Middle frontal gyrus (tissue), 1 donor: ENCODE results near the gene EML2.
"Not testable (repeated sequence)": the region's sequence is repeated elsewhere in the genome, so short reads cannot be mapped to it uniquely, and the experiment has no call there.

ENCODE experiments used
- DNase-seq: peaks from one replicate; pipeline ENCODE4 v3.0.0-alpha.2; 2015; ENCODE audit warnings: low spot score; ENCODE audit errors: extremely low spot score

The EML2 gene

GRCh38 chr19:45650722-45651121 is 11.5 kb upstream of the EML2 start:
- DNase-seq: no peak

- no peak for DNase-seq
Measured at GRCh38 chr19:45646345-45646698, 7.1 kb upstream of the EML2 start.

- peak; percentile 91 for DNase-seq
Measured at GRCh38 chr19:45645631-45646344, 6.6 kb upstream of the EML2 start.

GRCh38 chr19:45645068-45645630 is 6.0 kb upstream of the EML2 start:
- DNase-seq: peak; percentile 95

- no peak for DNase-seq
Measured at GRCh38 chr19:45643927-45644771, 5.0 kb upstream of the EML2 start.

- DNase-seq: peak; percentile 75
Measured at GRCh38 chr19:45643024-45643926, 4.1 kb upstream of the EML2 start.

- DNase-seq: no peak
Measured at GRCh38 chr19:45641274-45642105, 2.3 kb upstream of the EML2 start.

GRCh38 chr19:45640849-45641273 is 1.7 kb upstream of the EML2 start:
- no peak for DNase-seq

- no peak for DNase-seq
Measured at GRCh38 chr19:45637890-45638667, 1.1 kb downstream of the EML2 start.

- no peak for DNase-seq
Measured at GRCh38 chr19:45636902-45637301, 2.3 kb downstream of the EML2 start.

- DNase-seq: no peak
Measured at GRCh38 chr19:45636275-45636674, 2.9 kb downstream of the EML2 start.

- DNase-seq: no peak
Measured at GRCh38 chr19:45632468-45633196, 6.6 kb downstream of the EML2 start.

- DNase-seq: no peak
Measured at GRCh38 chr19:45630463-45630862, 8.7 kb downstream of the EML2 start.

GRCh38 chr19:45629704-45630103 is 9.5 kb downstream of the EML2 start:
- DNase-seq: no peak

GRCh38 chr19:45628219-45628618 is 11.0 kb downstream of the EML2 start:
- DNase-seq: not testable (repeated sequence)

GRCh38 chr19:45623984-45624383 is 15.2 kb downstream of the EML2 start:
- DNase-seq: no peak

- DNase-seq: no peak
Measured at GRCh38 chr19:45621976-45622503, 17.2 kb downstream of the EML2 start.

GRCh38 chr19:45621389-45621788 is 17.8 kb downstream of the EML2 start:
- no peak for DNase-seq

GRCh38 chr19:45616704-45617017 is 22.5 kb downstream of the EML2 start:
- DNase-seq: no peak
